NCI-H1436 treated with DMSO at 0.1 percent for 48 hours (cell line): ENCODE measurements around the gene SETD1B.
"Not testable (repeated sequence)": the region's sequence is repeated elsewhere in the genome, so short reads cannot be mapped to it uniquely, and the experiment has no call there.

ENCODE experiments used
- DNase-seq: peaks from one replicate; lab custom pipeline; 2025; lab: John Stamatoyannopoulos, UW

The SETD1B gene

GRCh38 chr12:121857322-121858246 lies 53.8 kb downstream of the SETD1B start:
- DNase-seq, result no peak

- DNase-seq, result no peak
These were observed 54.5 kb downstream of the SETD1B start for GRCh38 chr12:121858318-121858661.

DNA sequence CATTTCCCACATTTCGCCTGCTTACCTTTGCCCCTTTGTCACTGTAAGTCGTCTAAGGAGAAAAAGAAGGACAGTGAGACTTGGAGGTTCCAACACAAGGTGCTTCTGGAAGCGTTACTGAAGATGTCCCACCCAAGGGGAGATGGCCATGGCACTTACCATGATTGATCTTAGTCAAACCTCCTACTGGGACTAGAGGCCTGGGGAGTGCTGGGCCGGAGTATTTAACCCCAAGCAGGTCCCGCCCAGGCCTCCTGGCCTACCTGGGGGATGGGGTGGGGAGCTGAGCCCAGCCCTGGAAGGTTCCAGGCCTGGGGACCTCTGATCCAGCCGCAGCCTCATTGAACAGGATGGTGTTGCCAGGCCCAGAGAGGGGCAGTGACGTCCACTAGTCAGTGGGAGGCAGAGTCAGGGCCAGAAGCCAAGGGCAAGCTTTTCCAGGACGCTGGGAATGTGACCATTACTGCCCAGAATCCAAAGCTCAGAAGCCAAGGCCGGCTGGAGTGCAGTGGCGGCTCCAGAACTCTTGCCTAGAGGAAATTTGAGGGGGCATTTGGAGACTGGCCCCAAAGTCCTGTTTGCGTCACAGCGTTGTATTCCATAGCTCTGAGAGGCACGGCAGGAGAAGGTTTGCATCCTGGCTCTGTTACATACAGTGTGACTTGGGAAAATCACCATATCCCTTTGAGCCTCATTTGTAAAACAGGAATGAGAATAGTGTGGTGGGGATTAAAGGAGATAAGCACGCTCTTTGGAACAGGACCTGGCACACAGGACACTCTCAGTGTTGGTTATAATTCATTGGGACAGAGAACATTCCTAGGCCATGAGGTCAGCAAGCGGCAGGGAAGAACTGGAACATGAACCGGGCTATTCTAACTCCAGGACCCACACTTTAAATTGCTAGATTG lies 55.1 kb downstream of the SETD1B start, which contains the start of gene HPD:
TSS of gene HPD (minus strand) at position 198 of the 911 bp plus-strand sequence. CDS start at position 162, 36 bp downstream.
- DNase-seq, result no peak

DNA sequence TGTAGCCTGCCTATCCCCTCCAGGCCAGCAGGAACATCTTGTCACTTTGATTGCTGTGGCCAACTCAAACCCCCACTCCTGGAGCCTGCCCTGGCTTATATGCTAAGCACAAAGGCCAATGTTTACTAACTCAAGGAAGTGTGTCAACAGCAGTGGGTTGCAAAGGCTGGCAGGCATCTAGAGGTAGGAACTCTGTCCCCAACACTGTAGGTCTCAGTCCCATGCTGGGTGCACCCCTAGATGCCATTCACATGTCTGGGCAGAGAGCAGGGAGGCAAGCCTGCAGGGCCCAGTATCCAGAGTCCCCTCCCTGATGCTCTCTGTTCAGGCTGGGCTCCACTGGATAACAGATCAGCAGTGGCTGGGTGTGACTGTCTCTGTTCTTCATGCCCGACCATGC lies 56.4 kb downstream of the SETD1B start:
- DNase-seq, result no peak

DNA sequence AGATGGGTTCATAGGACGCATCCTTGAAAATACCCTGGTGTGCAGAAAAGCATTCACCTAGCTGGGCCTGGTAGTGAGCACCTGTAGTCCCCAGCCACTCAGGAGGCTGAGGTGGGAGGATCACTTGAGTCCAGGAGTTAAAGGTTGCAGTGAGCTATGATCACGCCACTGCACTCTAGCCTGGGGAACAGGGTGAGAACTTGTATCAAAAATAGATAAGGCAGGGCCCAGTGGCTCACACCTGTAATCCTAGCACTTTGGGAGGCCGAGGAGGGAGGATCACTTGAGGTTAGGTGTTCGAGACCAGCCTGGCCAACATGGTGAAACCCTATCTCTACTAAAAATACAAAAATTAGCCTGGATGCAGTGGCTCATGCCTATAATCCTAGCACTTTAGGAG lies 56.9 kb downstream of the SETD1B start:
- not testable (repeated sequence) for DNase-seq

DNA sequence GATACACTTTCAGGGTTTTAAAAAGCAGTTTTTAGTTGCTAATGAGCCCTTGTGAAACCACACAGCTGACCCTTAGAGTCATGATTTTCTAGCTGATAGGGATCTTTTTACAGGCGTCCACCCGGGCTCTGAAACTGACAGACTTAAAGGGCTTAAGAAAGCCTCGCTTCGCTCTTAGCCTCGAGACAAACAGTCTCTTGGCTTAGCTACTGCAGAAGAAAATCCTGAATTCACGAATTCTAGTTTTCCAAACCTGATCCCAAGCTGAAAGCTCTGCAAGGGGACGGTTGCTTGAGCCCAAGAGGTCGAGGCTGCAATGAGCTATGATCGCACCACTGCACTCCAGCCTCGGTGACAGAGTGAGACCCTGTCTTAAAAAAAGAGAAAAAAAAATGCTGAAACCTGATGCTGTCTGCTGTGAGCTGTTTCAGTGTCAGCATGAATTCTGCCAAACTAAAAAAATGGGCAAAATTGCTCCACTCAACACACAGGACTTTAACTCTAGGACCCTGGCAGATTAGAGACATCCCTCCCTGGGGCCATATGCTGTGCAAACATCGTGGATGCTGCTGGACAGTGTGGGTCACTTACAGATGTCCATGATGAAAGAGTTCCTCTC lies 57.9 kb downstream of the SETD1B start:
- no peak for DNase-seq

- DNase-seq, result no peak
These were observed 62.5 kb downstream of the SETD1B start for GRCh38 chr12:121866331-121866730.

GRCh38 chr12:121869229-121869628 lies 65.4 kb downstream of the SETD1B start:
- not testable (repeated sequence) for DNase-seq

- DNase-seq, result no peak
These were observed 67.7 kb downstream of the SETD1B start for GRCh38 chr12:121871467-121871866.

DNA sequence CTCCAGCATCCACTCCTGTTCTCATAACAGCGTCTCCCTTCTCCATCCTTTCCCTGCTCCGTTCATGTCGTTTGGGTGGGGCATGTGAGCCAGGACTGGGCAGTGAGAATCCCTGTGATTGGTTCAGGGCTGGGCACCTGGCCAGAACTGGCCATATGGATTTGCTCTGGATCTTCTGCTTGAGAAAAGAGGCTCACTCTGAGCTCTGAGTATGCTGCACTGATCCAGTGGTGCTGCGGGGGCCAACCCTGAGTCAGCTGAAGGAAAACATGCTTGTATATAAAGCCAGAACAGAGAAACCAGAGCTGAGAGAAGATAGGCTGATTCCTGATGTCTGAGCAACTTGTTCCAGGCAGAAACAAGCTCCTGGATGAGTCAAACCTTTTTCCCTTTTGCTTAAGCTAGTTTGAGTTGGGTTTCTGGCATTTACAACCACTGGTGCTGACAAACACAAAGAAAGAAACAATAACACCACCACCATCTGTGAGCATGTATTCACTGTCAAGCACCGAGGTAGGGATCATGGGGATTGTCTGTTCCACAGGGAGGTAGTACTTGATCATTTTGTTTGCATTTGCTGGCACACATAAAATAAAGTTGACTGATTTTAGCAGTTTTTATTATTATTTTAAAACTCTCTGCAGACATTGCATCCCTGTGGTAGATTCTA lies 68.9 kb downstream of the SETD1B start:
- DNase-seq, result no peak

GRCh38 chr12:121873216-121873569 lies 69.4 kb downstream of the SETD1B start:
- DNase-seq, result no peak

DNA sequence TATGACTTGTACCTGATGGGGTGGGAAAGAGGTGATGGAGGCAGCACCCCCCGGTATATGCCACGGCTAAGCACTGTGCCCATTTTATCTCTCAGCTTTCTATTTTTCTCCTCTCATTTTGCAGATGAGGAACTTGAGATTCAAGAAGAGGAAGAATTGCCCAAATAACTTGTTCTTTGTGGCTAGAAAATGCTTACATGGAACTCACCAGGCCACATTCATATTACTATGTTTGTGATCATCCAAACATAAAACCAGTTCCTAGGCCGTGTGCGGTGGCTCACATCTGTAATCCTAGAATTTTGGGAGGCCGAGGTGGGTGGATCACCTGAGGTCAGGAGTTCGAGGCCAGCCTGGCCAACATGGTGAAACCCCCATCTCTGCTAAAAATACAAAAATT lies 70.3 kb downstream of the SETD1B start:
- no peak for DNase-seq

DNA sequence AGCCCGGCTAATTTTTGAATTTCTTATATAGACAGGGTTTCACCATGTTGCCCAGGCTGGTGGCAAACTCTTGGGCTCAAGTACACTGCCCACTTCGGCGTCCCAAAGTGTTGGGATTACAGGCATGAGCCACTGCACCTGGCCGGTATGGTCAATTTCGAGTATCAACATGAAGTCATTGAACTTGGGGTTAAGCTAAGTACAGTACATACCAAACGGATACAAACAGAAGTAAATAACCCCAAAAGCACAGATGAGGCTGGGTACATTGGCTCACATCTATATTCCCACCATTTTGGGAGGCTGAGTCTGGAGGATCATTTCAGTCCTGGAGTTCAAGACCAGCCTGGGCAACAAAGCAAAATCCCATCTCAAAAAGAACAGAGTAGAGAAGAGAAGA lies 71.8 kb downstream of the SETD1B start:
- no peak for DNase-seq

DNA sequence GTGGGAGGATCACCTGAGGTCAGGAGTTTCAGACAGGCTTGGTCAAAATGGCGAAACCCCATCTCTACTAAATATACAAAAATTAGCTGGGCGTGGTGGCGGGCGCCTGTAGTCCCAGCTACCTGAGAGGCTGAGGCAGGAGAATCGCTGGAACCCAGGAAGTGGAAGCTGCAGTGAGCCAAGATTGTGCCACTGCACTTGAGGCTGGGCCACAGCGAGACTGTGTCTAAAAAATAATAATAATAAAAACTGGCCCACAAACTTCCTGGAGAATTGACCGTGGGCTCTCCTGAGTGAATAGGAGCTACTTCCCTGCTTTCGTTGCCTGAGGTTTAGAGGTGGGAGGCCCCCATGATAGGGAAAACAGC lies 72.3 kb downstream of the SETD1B start:
- DNase-seq, result not testable (repeated sequence)
